NCI-H2029 (cell line): ENCODE data around the gene XRCC3.
"Not testable (repeated sequence)": the region's sequence is repeated elsewhere in the genome, so short reads cannot be mapped to it uniquely, and the experiment has no call there.

Source experiments
- DNase-seq: peaks from one replicate; lab custom pipeline; 2025; lab: John Stamatoyannopoulos, UW

XRCC3 gene

DNA sequence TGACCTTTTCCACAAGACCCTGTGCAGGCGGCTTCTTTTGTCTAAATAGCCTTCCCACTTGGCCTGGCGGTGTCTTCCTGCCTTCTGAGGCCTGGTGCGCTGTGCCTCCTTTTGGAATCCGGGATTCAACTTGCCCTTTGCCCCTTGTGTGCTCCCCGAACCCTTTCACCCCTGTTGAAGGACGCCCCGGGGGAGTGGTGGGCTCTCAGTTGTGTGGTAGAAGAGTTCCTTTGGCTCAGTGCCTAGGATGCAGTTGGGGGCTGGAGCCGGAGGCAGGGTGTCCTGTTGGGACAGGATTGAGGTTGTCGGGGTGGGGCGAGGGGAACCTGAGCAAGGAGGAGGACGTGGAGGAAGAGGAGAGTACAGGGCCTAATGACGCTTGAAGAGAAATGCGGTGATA lies 51.7 kb downstream of the XRCC3 start:
- no peak for DNase-seq

DNA sequence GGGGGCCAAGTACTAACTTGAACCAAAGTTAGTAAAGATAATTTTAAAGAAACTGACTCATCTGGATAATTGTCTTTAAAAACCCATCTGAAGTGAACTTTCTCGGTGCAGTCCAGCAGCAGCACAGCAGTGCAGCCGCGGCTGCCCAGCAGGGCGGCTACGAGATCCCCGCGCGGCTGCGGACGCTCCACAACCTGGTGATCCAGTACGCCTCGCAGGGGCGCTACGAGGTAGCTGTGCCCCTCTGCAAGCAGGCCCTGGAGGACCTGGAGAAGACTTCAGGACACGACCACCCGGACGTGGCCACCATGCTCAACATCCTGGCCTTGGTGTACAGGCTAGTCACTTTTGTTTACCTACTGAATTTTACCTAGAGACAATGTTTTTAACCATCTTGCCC lies 52.7 kb downstream of the XRCC3 start:
- DNase-seq: no peak

DNA sequence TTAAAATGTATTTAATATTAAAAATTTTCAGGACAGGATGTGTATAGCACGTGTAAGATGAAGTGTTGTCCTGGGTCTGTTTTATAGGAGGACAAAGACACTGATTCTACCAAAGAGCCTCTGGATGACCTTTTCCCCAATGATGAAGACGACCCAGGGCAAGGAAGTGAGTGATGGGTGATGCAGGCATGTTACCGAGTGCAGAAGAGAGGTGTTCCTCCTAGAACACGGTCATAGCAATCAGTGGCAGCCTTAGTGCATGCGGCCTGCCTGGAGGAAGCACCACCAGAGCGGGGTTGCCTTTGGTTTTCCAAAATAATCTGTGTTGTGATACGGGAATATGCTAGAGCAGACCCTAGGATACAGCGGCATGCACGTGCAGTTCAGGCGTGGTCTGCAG lies 53.2 kb downstream of the XRCC3 start:
- DNase-seq: no peak

DNA sequence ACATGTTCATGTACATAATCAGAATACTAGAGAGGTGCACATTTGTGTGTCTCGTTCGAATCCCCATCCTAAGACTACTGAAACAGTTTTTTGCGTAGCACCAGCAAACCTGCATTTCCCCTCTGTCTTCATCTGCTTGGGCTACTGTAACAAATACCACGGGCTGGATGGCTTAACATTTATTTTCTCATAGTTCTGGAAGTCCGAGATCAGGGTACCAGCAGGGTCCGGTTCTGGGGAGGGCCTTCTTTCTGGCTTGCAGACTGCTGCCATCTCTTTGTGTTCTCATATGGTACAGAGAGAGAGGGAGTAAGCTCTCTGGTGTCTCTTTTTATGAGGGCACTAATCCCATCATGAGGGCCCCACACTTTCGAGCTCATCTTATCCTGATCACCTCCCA lies 55.6 kb downstream of the XRCC3 start:
- no peak for DNase-seq

DNA sequence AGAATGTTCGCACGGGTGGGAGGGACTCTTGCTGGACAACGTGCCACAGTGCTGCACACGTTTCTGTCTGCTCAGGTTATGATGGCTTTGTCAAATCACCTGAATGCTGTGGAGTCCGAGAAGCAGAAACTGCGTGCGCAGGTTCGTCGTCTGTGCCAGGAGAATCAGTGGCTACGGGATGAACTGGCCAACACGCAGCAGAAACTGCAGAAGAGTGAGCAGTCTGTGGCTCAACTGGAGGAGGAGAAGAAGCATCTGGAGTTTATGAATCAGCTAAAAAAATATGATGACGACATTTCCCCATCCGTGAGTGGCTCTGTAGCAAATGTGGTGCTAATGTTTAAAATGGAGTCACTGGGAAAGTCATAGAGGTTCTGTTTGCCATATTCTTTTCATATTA lies 57.8 kb downstream of the XRCC3 start:
- no peak for DNase-seq

DNA sequence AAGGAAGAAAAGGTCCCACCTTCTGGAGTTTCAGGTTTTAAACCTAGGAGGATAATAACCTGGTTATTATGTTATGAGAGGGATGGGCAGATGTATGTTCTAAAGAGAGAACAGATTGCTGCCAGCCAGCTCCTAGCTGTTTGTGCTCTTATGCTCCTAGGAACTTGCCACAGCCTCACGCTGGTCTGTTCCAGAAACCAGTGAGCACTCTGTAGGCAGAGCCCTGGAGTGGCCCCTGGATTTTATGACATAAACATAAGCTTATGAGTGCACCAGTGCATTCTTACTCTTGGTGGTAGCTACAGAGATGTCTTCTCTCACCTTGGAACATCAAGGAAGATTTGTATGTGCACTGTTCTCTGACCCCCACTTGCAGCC lies 58.5 kb downstream of the XRCC3 start:
- no peak for DNase-seq

DNA sequence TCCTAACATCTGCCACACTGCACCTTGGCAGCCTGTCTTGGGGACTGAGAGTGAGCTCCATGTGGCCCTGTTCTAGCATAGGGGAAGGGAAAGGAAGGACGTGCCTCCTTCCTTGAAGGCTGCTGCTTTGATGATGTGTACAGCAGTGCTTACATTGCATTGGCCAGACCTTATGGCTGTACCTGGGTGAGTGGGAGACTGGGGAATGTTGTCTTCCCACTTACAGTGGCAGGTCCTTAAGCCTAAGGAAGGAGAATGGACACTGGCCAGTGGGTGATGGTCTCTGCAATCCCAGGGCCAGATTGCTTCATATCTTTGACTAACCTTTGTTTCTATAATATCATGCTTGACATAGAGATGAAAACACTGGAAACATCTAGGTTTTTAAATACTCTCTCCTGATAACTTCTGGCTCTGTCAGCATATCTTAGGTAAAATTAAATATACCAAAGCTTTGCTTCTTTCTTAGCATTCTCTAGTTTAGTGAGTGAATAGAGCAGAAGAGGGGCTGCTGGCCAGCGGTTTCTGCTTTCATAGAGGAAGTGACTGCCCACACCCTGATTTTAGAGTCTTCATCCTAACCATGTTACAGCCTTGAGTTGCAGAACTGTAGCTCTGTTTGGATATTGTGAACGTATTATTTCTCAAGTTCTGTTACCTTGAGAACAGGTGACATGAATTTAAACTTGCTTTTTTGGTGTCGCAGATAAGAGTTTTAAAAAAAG lies 59.1 kb downstream of the XRCC3 start:
- no peak for DNase-seq

DNA sequence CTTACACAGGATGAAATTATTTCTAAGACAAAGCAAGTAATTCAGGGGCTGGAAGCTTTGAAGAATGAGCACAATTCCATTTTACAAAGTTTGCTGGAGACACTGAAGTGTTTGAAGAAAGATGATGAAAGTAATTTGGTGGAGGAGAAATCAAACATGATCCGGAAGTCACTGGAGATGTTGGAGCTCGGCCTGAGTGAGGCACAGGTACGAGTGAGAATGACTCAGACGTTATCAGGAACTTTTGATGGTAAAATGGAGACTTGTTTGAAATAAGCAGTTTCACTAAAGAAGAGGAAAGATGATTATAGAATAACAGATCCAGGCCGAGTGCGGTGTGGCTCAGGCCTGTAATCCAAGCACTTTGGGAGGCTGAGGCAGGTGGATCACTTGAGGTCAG lies 60.6 kb downstream of the XRCC3 start:
- DNase-seq: no peak

DNA sequence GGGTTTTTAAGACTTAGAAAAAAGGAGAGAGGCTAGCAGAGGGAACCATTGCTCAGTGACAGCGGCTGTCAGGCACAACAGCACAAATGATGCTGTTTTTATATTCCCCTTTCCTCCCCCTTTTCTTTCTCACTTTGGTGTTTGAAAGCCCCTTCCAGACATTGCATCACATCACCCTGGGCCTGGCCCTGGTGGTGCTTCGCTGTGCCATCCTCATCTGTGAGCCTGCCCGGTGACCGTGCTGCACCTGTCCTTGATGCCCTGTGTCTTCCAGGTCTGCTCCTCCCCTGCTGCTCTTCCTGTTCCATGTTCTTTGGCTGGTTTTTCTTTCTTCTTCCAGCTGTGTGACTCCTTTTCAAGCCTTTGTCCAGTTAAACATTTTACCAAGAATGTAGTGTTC lies 61.4 kb downstream of the XRCC3 start:
- no peak for DNase-seq

DNA sequence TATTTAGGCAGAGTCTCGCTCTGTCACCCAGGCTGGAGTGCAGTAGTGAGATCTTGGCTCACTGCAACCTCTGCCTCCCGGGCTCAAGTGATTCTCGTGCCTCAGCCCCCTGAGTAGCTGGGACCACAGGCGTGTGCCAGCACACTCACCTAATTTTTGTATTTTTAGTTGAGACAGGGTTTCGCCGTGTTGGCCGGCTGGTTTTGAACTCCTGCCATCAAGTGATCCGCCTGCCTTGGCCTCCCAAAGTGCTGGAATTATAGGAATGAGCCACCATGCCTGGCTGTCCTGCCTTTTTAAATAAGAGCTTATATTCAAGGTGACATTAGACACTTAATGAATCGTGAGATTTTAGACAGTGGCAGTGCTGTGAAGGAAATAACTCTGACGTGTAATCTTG lies 61.9 kb downstream of the XRCC3 start:
- not testable (repeated sequence) for DNase-seq

DNA sequence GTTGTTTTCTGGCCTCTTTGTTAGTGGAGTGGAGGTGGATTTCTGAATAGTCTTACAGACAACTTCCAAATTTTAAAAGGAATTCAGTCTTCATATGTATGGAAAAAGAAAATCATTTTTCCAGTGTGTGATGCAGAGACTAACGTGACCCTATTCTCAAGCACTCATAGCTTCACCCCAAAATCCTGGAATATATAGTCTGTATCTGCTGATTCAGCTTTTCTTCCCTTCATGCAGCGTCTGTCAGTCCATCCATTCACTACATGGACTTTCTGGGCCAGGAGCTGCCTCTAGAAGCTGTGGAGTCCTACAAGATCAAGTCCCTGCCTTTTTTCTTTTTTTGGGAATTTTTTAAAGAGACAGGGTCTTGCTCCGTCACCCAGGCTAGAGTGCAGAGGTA lies 62.4 kb downstream of the XRCC3 start:
- no peak for DNase-seq

DNA sequence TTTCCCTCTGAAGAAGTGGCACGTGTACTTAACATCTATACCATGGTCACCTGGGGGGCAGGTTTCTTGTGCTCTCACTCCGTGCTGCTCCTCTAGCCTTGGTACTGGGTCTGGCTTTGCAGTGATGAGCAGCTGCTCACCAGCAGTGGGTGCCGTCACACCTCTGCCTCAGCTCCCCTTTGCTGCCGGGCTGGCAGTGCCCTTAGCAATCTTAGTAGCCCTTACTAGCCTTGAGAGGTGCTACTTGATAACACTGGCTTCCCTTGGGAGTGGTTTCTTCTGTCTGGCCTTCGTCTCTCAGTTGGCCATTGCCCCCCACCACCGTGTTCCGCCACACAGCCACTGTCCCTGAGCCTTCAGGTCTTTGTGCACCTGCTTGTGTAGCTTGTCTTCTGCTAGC lies 63.7 kb downstream of the XRCC3 start:
- no peak for DNase-seq

DNA sequence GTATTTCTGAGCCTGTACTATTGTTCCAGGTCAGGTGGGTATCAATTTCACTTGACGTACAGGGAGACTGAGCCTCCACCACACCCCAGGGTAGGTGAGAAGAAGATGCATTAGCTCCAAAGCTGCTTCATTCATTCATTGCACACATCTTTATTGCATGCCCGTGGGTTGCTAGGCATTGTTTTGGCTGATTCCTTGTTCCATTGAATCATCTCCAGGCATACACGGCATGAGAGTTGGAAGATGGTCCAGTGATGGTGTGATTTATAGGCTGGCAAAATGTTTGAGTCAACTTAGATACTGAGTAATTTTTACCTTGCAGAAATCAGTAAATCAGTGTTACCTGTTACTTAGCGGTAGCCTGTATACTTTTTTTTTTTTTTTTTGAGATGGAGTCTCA lies 65.0 kb downstream of the XRCC3 start:
- no peak for DNase-seq

DNA sequence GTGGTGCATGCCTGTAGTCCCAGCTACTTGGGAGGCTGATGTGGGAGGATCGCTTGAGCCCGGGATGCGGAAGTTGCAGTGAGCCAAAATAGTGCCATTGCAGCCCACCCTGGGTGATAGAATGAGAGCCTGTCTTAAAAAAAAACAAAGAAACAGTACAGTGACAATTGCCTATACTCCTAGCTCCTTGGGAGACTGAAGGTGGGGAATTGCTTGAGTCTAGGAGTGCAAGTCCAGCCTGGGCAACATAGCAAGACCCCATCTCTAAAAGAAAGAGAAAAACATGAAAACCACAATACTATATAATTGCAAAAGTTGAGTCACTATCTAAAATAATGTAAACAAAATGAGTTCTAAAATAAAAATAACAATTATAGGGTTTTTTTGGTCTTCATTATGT lies 66.2 kb downstream of the XRCC3 start:
- no peak for DNase-seq
